ENCODE measurements around the gene KLHL1. TPM values are rescaled to one million over a fixed set of nuclear protein-coding genes. Genes with fewer than 3 reads are reported as not detected.

Gene KLHL1
- total and polyA plus RNA-seq, 9 of the 15 experiments (the other 6 are each of a cell fraction or from before 2014, with no cell fraction given), result not detected

- TF ChIP-seq FIP1L1 (IDR thresholded peaks at IDR 0.05; ENCODE audit: low read depth, low read length, poor library complexity, severe bottlenecking) (no peak), SP1 (CRISPR knock-in tag; IDR thresholded peaks at IDR 0.05) (no peak), TSHZ1 (CRISPR knock-in tag; IDR thresholded peaks at IDR 0.05) (no peak), ZBED1 (IDR thresholded peaks at IDR 0.05) (no peak), ZBTB17 (CRISPR knock-in tag; IDR thresholded peaks at IDR 0.05) (no peak), JUN (IDR thresholded peaks at IDR 0.05; ENCODE audit: borderline replicate concordance, low read depth, low read length) (no peak), JUN (CRISPR knock-in tag; IDR thresholded peaks at IDR 0.05; ENCODE audit: borderline replicate concordance) (no peak), POLR2H (tag; IDR thresholded peaks at IDR 0.05; ENCODE audit: low read depth) (no peak)
Measured at GRCh38 chr13:70022646-70023045, 85.6 kb downstream of the KLHL1 start (continued).

GRCh38 chr13:70016116-70016515 lies 92.1 kb downstream of the KLHL1 start:
- ChIA-PET POLR2A (no interaction called here), CTCF (ENCODE audit: low intra/inter-chr PET ratio) (no interaction called here)
- Histone ChIP-seq H3K79me2 (ENCODE audit: control insufficient read depth, insufficient read depth, low read length) (no peaks in the 10 kb centered on the region), H3K27me3 (ENCODE audit: control insufficient read depth in 2 of 2, insufficient read depth in 2 of 2, low read length in 2 of 2) (no peaks in the 10 kb centered on the region), H3K4me1 (replicated peaks in 1 of 2; ENCODE audit: control insufficient read depth in 2 of 2, insufficient read depth in 2 of 2, low read length in 2 of 2) (no peaks in the 10 kb centered on the region), H3K36me3 (ENCODE audit: control insufficient read depth, insufficient read depth, low read length) (no peaks in the 10 kb centered on the region), H3K9me1 (ENCODE audit: control insufficient read depth, insufficient read depth, low read length) (no peaks in the 10 kb centered on the region), H2AFZ (ENCODE audit: low read depth, low read length) (no peak overlapping the region), H4K20me1 (replicated peaks; ENCODE audit: control insufficient read depth, insufficient read depth, low read length) (no peaks in the 10 kb centered on the region), H3K9me3 (replicated peaks; ENCODE audit: control insufficient read depth, insufficient read depth, low read depth, low read length) (no peaks in the 10 kb centered on the region), H3K9ac (ENCODE audit: insufficient read depth in 1 of 2, low read depth in 2 of 2, low read length in 2 of 2) (no peak overlapping the region), H3K4me3 (no peak overlapping the region), H3K4me2 (ENCODE audit: insufficient read depth, low read length) (no peak overlapping the region), H3K27ac (ENCODE audit: extremely low read depth, low read depth, low read length) (no peak overlapping the region)
- FAIRE-seq (no peak), ATAC-seq (no peak), DNase-seq (ENCODE audit: extremely low read depth in 1 of 4, low spot score in 3 of 4) (no peak)
- in situ Hi-C loops (cut with MboI) (no loop called here), intact Hi-C loops (cut with micrococcal nuclease) (no loop called here)
- BruUV-seq (replicated peaks), result no TSS peak
- WGBS (ENCODE audit: insufficient coverage, low coverage, missing lambda C conversion rate), result 0% methylated on average over 3 of the region's 3 CpGs
